Breast epithelium (tissue), 3 donors: Measurements from ENCODE around the gene DENND1C.

ENCODE experiments used
- CTCF ChIP-seq, 3 donors: fragments of 450-650 bp; IDR thresholded peaks; one replicate each; pipeline ENCODE4 v1.5.1; 2016 to 2017; ENCODE audit warnings: antibody characterized with exemption in 3 of 3, mild to moderate bottlenecking in 3 of 3, moderate library complexity in 3 of 3
- POLR2A ChIP-seq: fragments of 450-650 bp; IDR thresholded peaks from one replicate; pipeline ENCODE4 v1.6.1; 2016; ENCODE audit warnings: antibody characterized with exemption, mild to moderate bottlenecking, moderate library complexity

DNA sequence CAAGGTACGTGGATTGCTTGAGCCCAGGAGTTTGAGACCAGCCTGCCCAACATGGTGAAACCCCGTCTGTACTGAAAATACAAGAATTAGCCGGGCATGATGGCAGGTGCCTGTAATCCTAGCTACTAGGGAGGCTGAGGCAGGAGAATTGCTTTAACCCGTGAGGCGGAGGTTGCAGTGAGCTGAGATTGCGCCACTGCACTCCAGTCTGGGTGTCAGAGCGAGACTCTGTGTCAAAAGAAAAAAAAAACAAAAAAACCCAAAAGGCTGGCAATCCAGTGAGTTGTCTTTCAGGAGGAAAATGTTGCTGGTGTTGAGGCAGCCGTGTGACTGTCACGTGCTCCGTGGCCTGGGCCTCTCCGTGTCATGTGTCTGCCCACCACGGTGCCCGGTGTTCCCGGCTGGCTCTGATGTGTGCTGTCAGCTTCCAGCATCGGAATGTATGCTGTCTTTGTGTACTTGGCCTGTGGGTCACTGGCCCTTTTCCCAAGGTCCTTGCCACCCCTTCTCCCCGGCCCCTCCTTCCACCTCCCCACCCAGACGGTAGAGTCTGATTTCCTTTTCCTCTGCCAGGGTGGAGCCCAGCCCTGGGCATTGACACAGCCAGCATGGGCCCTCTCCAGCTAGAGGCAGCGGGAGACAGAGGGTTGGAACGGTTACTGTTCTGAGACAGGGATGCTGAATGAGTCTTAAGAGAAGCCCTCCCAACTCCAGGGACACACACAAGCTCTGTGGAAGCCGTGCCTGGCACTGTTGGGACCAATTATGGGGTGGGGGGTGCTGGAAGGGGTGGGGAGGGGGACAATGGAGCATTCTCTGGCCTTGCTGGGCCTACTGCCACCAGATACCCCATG, 27.8 kb upstream of the DENND1C start:
- TF ChIP-seq POLR2A (no peak), CTCF (IDR thresholded peaks at IDR 0.05) (no peak)
